ENCODE data around the gene PRSS8. TPM values are rescaled to one million over a fixed set of nuclear protein-coding genes. Genes with fewer than 3 reads are reported as not detected.
A peak's percentile ranks its signal among the peaks of the same experiment; 100 is the strongest.

The PRSS8 gene
- total RNA-seq, 1 experiment from 2014 or later: 271 TPM

GRCh38 chr16:31132303-31132979 lies 3.1 kb downstream of the PRSS8 start:
- DNase-seq: no peak
- no TSS peak for BruUV-seq (replicated peaks)
- H3K27me3 ChIP-seq (replicated peaks; ENCODE audit: control insufficient read depth, insufficient read depth, low read length): no peaks in the 10 kb centered on the region
- H3K9me3 Mint-ChIP-seq (ENCODE audit: unreplicated experiment): no peaks in the 10 kb centered on the region
- H3K9me3 ChIP-seq: no peaks in the 10 kb centered on the region
- ChIA-PET POLR2A (interaction anchor here (1.0 to 3.2 kb wide), 4 partner anchors 10 to 58 kb away, joined by 3 to 35 read pairs (median 12); partner anchors contain the start of genes FUS, KAT8, ZNF646 and ZNF668), CTCF (interaction anchor here (2.0 kb wide), 1 partner anchor 15 kb away, joined by 8 read pairs; the partner anchor contains the start of gene KAT8)
- peaks cover 56% of the 10 kb centered on the region for H3K36me3 Mint-ChIP-seq (ENCODE audit: insufficient read depth, unreplicated experiment)
- H3K4me1 ChIP-seq: peaks cover 59% of the 10 kb centered on the region
- no peak overlapping the region for H3K4me3 ChIP-seq (ENCODE audit: low read depth, low read length)
- H3K27ac Mint-ChIP-seq (ENCODE audit: unreplicated experiment): peak overlapping the region; percentile 75
- H3K4me3 Mint-ChIP-seq (ENCODE audit: unreplicated experiment): peak overlapping the region; percentile 76
- no peak for TF ChIP-seq CTCF (IDR thresholded peaks at IDR 0.05; ENCODE audit: insufficient read depth in 1 of 2, low read depth in 1 of 2, low read length in 1 of 2, severe bottlenecking in 1 of 2, unreplicated experiment in 1 of 2)
- H3K36me3 ChIP-seq (ENCODE audit: control insufficient read depth, insufficient read depth, low read length): peaks cover 6% of the 10 kb centered on the region
- no peaks in the 10 kb centered on the region for H3K27me3 Mint-ChIP-seq (ENCODE audit: insufficient read depth, unreplicated experiment)
- intact Hi-C loops (cut with micrococcal nuclease; ENCODE audit: unreplicated experiment): loop anchor here (10.0 kb wide), 1 partner anchor 322 kb away; the partner anchor contains the start of gene ARMC5
- H3K4me1 Mint-ChIP-seq (ENCODE audit: low read depth, unreplicated experiment): peaks cover 43% of the 10 kb centered on the region

DNA sequence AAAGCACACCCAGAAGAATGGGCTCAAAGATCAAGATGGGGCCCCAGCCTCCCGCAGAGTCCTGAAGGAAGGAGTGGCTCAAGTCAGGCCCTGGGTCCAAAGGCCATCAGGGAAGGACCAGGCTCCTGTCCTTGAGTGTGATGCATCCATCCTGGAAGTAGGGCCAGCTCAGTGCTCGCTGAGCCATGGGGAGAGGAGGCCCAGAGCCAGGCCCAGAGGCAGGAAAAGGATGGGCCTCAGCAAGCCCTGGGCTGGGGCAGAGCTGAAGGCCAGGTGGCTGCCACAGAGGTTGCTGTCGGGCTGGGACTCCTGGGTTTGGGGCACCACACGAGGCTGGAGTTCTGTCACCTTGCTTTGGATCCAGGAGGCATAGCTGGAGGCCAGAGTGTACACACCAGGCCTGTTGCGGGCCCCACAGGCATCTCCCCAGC lies 3.7 kb downstream of the PRSS8 start:
- Histone ChIP-seq H3K4me1 (peaks cover 53% of the 10 kb centered on the region), H3K36me3 (ENCODE audit: control insufficient read depth, insufficient read depth, low read length) (peaks cover 6% of the 10 kb centered on the region), H3K27me3 (replicated peaks; ENCODE audit: control insufficient read depth, insufficient read depth, low read length) (no peaks in the 10 kb centered on the region), H3K9me3 (no peaks in the 10 kb centered on the region), H3K4me3 (ENCODE audit: low read depth, low read length) (no peak overlapping the region)
- ChIA-PET POLR2A (interaction anchor here (1.0 to 3.2 kb wide), 4 partner anchors 10 to 58 kb away, joined by 3 to 35 read pairs (median 12); partner anchors contain the start of genes FUS, KAT8, ZNF646 and ZNF668), CTCF (interaction anchor here (1.3 to 2.8 kb wide), 3 partner anchors 11 to 328 kb away, joined by 3 to 30 read pairs (median 8); partner anchors contain the start of genes ARMC5 and KAT8)
- no peaks in the 10 kb centered on the region for H3K27me3 Mint-ChIP-seq (ENCODE audit: insufficient read depth, unreplicated experiment)
- intact Hi-C loops (cut with micrococcal nuclease; ENCODE audit: unreplicated experiment): loop anchor here (1.0 to 10.0 kb wide), 3 partner anchors 10 to 323 kb away; partner anchors contain the start of genes ARMC5 and KAT8
- BruUV-seq (replicated peaks): no TSS peak
- H3K4me1 Mint-ChIP-seq (ENCODE audit: low read depth, unreplicated experiment): peaks cover 43% of the 10 kb centered on the region
- no peak for TF ChIP-seq CTCF (IDR thresholded peaks at IDR 0.05; ENCODE audit: insufficient read depth in 1 of 2, low read depth in 1 of 2, low read length in 1 of 2, severe bottlenecking in 1 of 2, unreplicated experiment in 1 of 2)
- H3K36me3 Mint-ChIP-seq (ENCODE audit: insufficient read depth, unreplicated experiment): peaks cover 56% of the 10 kb centered on the region
- H3K27ac Mint-ChIP-seq (ENCODE audit: unreplicated experiment): peak overlapping the region; percentile 75
- no peaks in the 10 kb centered on the region for H3K9me3 Mint-ChIP-seq (ENCODE audit: unreplicated experiment)
- peak overlapping the region; percentile 76 for H3K4me3 Mint-ChIP-seq (ENCODE audit: unreplicated experiment)
- peak; percentile 63 to 88 for DNase-seq

DNA sequence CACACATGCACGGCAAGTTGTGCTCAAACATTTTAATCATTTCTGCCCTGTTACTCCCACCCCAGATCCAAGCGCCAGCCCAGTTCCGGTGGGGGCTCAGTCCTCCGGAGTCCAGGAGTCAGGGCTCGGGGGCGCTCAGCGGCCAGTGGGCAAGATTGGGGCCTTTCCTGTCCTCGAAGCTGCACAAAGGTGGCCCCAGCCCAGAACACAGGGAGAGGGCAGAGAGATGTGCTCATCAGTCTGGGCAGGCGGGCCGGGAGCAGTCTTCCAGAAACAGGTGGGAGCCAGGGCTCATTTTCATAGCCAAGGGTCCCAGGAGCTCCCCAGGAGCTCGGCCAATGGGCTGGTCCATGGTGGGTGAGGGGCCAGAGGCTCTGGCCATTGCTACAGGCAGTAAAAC lies 4.1 kb downstream of the PRSS8 start:
- intact Hi-C loops (cut with micrococcal nuclease; ENCODE audit: unreplicated experiment): loop anchor here (1.0 to 10.0 kb wide), 3 partner anchors 11 to 323 kb away; partner anchors contain the start of genes ARMC5 and KAT8
- no peak for TF ChIP-seq CTCF (IDR thresholded peaks at IDR 0.05; ENCODE audit: insufficient read depth in 1 of 2, low read depth in 1 of 2, low read length in 1 of 2, severe bottlenecking in 1 of 2, unreplicated experiment in 1 of 2)
- CTCF ChIA-PET: interaction anchor here (1.3 to 2.8 kb wide), 3 partner anchors 11 to 328 kb away, joined by 3 to 30 read pairs (median 8); partner anchors contain the start of genes ARMC5 and KAT8

More for the DNA sequence above, 4.1 kb downstream of the PRSS8 start:
- Histone ChIP-seq H3K4me1 (peaks cover 49% of the 10 kb centered on the region), H3K27me3 (replicated peaks; ENCODE audit: control insufficient read depth, insufficient read depth, low read length) (no peaks in the 10 kb centered on the region), H3K4me3 (ENCODE audit: low read depth, low read length) (no peak overlapping the region), H3K36me3 (ENCODE audit: control insufficient read depth, insufficient read depth, low read length) (peaks cover 6% of the 10 kb centered on the region), H3K9me3 (no peaks in the 10 kb centered on the region)
- H3K9me3 Mint-ChIP-seq (ENCODE audit: unreplicated experiment): no peaks in the 10 kb centered on the region
- no peaks in the 10 kb centered on the region for H3K27me3 Mint-ChIP-seq (ENCODE audit: insufficient read depth, unreplicated experiment)
- peaks cover 58% of the 10 kb centered on the region for H3K36me3 Mint-ChIP-seq (ENCODE audit: insufficient read depth, unreplicated experiment)
- H3K27ac Mint-ChIP-seq (ENCODE audit: unreplicated experiment): peak overlapping the region; percentile 75
- H3K4me1 Mint-ChIP-seq (ENCODE audit: low read depth, unreplicated experiment): peaks cover 43% of the 10 kb centered on the region
- peak overlapping the region; percentile 76 for H3K4me3 Mint-ChIP-seq (ENCODE audit: unreplicated experiment)
- POLR2A ChIA-PET: interaction anchor here (1.0 to 3.2 kb wide), 4 partner anchors 11 to 57 kb away, joined by 3 to 35 read pairs (median 12); partner anchors contain the start of genes FUS, KAT8, ZNF646 and ZNF668
- DNase-seq: no peak
- no TSS peak for BruUV-seq (replicated peaks)

Data from Caco-2 (cell line).